NOMO-1 treated with DMSO at 0.1 percent for 48 hours (cell line): ENCODE results near the gene CCL2.

Experiments used
- DNase-seq: peaks from one replicate; lab custom pipeline; 2025; ENCODE audit not compliant: unreplicated experiment; lab: John Stamatoyannopoulos, UW

The CCL2 gene

DNA sequence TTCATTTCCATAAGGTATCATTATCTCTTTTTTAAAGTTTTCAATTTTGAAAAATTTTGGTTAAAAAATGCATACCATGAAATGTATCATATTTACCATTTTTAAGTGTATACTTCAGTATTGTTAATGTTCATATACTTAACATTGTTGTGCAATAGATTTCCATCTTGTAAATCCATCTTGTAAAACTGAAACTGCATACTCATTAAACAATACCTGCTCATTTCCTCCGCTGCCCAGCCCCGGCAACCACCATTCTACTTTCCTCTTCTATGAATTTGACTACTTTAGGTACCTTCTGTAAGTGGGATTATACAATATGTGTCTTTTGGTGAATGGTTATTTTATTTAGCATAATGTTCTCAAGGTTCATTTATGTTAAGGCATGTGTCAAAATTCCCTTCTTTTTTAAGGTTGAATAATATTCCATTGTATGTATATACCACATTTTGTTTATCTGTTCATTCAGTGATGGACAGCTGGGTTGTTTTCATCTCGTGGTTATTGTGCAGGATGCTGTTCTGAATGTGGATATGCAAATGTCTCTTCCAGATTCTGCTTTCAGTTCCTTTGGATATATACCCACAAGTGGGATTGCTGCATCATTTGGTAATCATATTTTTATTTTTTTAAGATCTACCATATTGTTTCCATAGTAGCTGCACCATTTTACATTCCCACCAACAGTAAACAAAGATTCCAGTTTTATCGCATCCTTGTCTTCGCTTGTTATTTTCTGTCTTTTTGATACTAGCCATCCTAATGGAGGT is 6.7 kb downstream of the CCL2 start:
- peak; percentile 26 for DNase-seq

DNA sequence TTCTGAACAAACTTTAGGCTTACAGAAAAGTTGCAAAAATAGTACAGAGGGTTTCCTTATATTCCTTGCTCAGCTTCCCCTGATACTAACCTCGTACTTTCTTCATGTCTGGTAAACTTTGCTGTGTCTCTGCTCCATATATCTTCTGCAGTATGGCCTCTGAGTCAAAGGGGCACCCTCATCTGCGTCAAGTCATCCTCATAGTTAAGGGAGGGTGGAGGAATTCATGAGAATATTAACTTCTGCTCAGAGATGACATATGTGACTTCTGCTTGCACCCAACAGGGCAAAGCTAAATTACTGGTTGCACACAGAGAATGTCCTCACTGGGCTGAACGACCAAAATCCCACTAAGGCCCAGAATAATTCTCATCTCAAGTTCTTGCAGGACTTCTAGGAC is 10.6 kb downstream of the CCL2 start:
- peak; percentile 16 for DNase-seq

DNA sequence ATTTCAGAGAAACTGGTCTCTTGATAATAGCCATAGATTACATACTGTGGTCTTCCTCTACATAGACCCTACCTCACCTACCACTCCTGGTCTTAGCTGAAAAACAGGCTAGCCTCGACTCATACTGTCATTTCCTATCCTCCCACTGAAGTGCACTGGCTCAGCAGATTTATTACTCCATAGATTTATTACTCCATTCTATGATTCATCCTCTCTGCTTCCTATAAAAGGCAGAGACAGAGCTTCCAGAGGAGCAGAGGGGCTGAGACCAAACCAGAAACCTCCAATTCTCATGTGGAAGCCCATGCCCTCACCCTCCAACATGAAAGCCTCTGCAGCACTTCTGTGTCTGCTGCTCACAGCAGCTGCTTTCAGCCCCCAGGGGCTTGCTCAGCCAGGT is 14.9 kb downstream of the CCL2 start, which contains the start of gene CCL7:
CCL7 (plus strand) TSS at position 253 of the 400 bp plus-strand sequence; CDS start at position 323, 70 bp downstream.
- peak; percentile 49 for DNase-seq

DNA sequence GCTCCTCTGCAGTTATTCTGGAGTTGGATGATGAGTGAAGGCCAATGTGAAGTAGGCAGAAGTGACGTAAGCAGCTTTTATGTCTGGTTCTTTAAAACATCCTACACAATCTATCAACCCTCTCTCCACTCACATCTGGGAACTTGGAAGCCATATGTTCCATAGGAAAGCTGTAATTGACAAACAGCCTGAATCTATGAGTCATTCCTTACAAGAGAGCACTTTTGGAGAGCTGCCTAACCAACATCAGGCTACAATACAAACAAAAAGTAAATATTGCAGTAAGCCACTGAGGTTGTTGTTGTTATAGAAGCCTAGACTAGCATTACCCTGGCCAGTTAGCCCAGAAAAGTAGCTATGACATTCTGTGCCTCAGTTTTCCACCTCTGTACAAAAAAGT is 20.8 kb downstream of the CCL2 start:
- DNase-seq, result no peak

- no peak for DNase-seq
Measured at GRCh38 chr17:34276826-34277225, 21.7 kb downstream of the CCL2 start.

DNA sequence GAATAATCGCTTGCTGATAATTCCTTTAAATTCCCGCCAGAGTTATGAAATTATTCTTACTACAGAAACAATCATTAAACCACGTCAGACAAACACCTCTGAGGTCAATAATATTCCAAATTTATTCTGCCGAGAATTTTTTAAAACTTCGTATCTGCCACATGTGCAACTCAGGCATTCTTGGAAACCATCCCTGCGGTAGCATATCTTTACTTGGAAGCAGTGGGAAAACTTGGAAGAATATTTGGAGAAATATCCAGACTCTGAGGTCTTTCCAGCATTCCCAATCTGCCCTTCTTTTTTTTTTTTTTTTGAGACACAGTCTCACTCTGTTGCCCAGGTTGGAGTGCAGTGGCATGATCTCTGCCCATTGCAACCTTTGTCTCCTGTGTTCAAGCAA is 28.5 kb downstream of the CCL2 start:
- DNase-seq, result no peak

DNA sequence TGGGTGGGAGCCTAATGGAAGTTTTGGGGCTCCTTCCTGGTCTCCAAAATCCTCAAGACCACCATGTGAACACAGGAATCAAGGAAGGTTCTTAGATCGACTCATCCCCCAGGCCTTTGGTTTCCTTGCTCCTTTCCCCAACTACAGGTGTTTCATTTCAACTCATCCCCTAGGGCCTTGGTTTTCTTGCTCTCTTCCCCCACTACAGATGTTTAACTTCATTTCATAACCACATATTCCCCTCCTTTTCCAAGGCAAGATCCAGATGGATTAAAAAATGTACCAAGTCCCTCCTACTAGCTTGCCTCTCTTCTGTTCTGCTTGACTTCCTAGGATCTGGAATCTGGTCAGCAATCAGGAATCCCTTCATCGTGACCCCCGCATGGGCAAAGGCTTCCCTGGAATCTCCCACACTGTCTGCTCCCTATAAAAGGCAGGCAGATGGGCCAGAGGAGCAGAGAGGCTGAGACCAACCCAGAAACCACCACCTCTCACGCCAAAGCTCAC is 30.3 kb downstream of the CCL2 start, which contains the start of gene CCL11:
CCL11 (plus strand) TSS at position 457 of the 507 bp plus-strand sequence. CDS start 67 bp downstream, outside the sequence.
- DNase-seq, result no peak

GRCh38 chr17:34287875-34288274 is 32.8 kb downstream of the CCL2 start:
- DNase-seq, result no peak

DNA sequence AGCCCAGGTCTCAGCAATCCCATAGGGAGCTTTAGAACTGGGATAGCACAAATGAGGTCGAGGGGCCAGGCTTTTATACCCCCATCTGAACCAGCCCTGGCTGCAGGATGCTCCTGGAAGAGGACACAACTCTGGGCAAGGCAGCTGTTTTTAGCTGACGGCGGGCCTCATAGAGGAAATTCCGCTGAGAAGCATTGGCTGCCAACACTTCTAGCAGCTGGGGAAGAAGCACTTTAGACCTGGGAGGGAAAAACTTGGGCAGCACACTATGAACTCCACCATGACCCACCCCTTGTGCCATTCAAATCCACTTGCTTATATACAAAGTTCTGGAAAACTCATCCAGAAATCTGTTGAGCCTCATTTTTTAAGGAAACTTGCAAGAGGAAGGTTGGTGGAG is 35.5 kb downstream of the CCL2 start:
- no peak for DNase-seq

DNA sequence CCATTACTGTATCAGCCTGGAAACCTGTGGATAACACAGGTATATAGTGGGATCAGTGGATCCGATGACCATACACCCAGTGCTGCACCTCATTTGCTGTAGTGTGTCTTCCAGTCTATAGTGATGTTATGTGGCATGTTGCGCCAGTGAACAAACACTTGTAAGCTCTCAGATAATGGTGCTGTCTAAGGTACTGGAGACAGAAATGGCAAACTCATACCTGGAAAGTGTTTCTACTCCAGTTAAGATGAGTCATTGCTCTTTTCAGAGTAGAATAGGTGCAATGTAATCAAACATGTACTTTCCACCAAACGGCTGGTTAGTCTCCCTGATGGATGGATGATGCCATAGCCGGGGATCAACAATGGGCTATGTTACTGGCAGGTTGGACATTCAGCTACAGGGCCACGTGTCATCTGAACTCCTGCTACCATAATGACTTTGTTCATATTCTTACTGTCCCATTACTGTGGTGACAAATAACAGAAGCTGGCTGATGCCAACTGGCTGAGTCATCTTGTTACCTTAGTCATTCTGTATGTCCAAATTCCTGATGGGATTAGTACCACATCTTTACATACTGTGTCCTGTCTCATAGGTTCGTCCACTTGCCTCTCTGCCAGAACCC is 36.8 kb downstream of the CCL2 start:
- DNase-seq, result no peak

GRCh38 chr17:34299027-34299426 is 43.9 kb downstream of the CCL2 start:
- no peak for DNase-seq

DNA sequence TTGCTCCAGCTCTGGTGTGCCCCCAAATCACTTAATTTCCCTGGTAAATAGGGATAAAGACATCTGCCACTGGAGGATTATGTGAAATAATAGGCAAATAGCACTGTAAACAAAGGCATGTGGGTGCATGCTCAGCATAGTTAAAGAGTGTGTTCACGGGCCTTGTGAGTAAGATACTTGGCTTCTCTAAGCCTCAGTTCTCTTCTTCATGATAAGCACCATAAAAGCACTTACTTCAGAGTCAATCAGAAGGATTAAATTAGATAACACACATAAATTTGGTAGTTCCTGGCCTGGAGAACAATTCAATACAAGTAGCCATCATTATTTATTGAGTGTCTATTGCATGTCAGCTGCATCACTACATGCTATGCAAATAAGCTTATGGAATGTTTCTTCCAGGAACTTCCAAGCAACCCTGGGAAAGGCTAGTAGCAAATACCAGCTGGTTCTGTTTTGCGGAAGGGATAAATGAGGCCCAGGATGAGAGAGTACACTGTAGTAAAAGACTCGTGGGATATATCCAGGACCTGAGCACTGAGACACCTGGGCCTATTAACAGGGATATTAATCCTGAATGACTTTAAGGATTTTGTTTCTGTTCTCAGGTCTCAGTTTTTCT is 45.0 kb downstream of the CCL2 start:
- DNase-seq, result no peak

DNA sequence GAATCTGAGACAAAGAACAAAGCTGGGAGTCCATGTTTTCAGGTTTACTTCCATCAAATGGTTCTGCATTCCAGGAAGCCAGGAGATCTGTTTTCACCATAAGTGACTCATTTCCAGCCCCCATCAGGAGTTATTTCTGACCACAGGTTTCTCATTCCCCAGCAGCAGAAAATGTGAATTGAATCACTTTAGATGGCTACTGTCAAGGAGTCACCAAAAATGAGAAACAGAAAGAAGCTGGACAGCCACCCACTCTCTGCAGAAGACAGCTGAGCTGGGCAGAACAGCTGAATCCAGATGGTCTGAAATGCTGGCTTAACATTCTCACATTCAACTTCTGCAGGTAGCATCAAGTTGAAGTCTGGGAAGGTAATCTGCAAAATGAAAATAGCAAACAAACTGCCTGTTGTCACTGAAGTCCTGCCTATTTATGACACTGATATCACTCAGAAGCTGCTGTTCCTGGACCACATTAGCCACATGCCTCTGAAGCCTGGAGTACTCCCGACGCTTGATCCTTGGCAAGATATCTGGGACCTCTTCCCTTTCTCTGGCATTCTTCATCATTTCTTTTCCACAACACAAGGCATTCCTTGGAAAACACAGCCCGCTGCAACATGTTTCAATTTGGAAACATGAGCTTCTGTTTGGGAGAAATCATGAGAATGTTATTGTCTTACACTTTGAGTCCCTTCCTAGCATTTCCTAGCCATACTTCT is 45.7 kb downstream of the CCL2 start:
- DNase-seq, result no peak

- no peak for DNase-seq
Measured at GRCh38 chr17:34301986-34302385, 46.9 kb downstream of the CCL2 start.

DNA sequence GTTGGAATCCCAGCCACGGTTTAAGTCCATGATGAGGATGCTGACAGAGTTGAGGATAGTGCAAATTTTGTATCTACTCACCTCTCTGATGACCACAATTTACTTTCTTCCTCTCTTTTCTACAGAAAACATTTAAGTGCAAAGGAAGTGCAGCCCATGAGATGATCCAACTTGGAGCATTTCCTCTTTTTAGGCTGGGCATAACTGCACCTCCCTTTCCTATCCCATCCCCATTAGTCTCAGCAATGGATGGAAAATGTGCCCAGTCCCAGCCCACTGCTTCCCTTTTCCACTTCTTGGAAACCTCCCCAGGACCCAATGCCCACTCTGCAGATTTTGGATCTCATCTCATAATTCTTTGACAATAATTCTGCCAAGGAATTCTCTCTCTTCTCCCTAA is 47.6 kb downstream of the CCL2 start:
- DNase-seq, result no peak

- no peak for DNase-seq
Measured at GRCh38 chr17:34303606-34304005, 48.5 kb downstream of the CCL2 start.

- DNase-seq, result no peak
Measured at GRCh38 chr17:34305061-34305460, 50.0 kb downstream of the CCL2 start.

GRCh38 chr17:34305606-34306005 is 50.5 kb downstream of the CCL2 start:
- no peak for DNase-seq

- DNase-seq, result no peak
Measured at GRCh38 chr17:34306466-34306865, 51.4 kb downstream of the CCL2 start.
